ENCODE measurements around the gene BANF2.

GRCh38 chr20:17750722-17751045, 50.9 kb downstream of the BANF2 start:
- TF ChIP-seq POLR2AphosphoS5 (IDR thresholded peaks at IDR 0.05; ENCODE audit: borderline replicate concordance, low read depth, low read length) (no peak), EZH2 (IDR thresholded peaks at IDR 0.05) (no peak), FOXP2 (optimal IDR thresholded peaks at IDR 0.05; ENCODE audit: control extremely low read depth, extremely low read length, insufficient read depth) (no peak)
